ENCODE results near the gene ARF6.

DNA sequence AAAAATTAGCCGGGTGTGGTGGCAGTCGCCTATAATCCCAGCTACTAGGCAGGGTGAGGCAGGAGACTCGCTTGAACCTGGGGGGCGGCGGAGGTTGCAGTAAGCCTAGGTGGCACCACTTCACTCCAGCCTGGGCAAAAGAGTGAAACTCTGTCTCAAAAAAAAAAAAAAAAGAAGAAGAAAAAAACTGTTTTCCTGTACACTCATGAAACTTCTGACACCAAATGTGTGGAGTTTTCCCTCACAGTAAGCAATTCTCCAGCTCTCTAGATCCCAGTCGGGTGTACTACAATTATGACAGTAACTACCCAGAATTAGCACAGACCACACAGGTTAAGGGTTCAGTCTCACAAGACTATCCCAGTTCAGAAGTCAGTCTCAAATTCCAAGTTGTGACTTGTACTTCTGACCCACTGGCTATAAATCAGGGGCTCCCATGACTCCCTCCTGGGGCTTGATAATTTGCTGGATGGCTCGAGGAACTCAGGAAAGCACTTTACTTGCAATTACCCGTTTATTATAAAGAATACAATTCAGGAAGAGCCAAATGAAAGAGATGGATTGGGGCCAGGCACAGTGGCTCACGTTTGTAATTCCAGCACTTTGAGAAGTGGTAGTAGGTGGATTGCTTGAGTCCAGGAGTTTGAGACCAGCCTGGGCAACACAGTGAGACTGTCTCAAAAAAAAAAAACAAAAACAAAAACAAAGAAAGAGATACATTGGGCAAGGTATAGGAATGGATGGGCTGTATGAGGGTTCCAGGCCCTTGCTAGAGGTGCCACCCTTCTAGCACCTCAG, 12.4 kb upstream of the ARF6 start:
- TF ChIP-seq CTCF (IDR thresholded peaks at IDR 0.05) (no peak), POLR2A (IDR thresholded peaks at IDR 0.05) (no peak), POLR2AphosphoS5 (IDR thresholded peaks at IDR 0.05; ENCODE audit: insufficient read depth in 1 of 2, low read depth in 1 of 2) (no peak)
